ENCODE measurements around the gene RAPGEF4. TPM values are rescaled to one million over a fixed set of nuclear protein-coding genes. Genes with fewer than 3 reads are reported as not detected.
A peak's percentile ranks its signal among the peaks of the same experiment; 100 is the strongest.

Gene RAPGEF4
- total RNA-seq, 1 experiment from 2014 or later, result 2.2 TPM

DNA sequence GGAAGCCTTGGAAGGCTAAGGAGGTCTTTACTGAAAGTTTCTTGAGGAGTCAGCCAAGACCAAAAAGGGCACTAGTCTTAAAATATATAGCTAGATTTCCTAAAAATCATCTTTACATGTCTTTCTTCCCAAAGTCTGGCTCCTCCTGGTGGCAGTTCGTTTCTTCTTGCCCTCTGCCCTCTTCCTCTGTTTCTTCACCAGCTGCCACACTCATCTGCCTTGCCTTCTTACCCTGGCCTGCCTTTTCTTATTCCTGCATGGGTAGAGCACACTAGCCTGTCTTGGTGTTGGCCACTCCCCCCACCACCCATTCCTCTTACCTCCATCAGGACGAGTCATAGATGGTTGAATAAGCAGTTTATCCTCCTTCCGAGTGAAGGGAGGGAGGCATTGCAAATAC is 129.8 kb downstream of the RAPGEF4 start:
- no peak for TF ChIP-seq GTF2I (CRISPR knock-in tag; conservative IDR thresholded peaks at IDR 0.05)
- no peak for TF ChIP-seq FOXJ3 (CRISPR knock-in tag; IDR thresholded peaks at IDR 0.05; ENCODE audit: borderline replicate concordance)
- TF ChIP-seq ZNF232 (CRISPR knock-in tag; IDR thresholded peaks at IDR 0.05), result no peak
- no peak for TF ChIP-seq TEAD4 (CRISPR knock-in tag; IDR thresholded peaks at IDR 0.05)
- TF ChIP-seq, protein P1, sequence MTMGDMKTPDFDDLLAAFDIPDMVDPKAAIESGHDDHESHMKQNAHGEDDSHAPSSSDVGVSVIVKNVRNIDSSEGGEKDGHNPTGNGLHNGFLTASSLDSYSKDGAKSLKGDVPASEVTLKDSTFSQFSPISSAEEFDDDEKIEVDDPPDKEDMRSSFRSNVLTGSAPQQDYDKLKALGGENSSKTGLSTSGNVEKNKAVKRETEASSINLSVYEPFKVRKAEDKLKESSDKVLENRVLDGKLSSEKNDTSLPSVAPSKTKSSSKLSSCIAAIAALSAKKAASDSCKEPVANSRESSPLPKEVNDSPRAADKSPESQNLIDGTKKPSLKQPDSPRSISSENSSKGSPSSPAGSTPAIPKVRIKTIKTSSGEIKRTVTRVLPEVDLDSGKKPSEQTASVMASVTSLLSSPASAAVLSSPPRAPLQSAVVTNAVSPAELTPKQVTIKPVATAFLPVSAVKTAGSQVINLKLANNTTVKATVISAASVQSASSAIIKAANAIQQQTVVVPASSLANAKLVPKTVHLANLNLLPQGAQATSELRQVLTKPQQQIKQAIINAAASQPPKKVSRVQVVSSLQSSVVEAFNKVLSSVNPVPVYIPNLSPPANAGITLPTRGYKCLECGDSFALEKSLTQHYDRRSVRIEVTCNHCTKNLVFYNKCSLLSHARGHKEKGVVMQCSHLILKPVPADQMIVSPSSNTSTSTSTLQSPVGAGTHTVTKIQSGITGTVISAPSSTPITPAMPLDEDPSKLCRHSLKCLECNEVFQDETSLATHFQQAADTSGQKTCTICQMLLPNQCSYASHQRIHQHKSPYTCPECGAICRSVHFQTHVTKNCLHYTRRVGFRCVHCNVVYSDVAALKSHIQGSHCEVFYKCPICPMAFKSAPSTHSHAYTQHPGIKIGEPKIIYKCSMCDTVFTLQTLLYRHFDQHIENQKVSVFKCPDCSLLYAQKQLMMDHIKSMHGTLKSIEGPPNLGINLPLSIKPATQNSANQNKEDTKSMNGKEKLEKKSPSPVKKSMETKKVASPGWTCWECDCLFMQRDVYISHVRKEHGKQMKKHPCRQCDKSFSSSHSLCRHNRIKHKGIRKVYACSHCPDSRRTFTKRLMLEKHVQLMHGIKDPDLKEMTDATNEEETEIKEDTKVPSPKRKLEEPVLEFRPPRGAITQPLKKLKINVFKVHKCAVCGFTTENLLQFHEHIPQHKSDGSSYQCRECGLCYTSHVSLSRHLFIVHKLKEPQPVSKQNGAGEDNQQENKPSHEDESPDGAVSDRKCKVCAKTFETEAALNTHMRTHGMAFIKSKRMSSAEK (CRISPR knock-in tag; IDR thresholded peaks at IDR 0.05; ENCODE audit: borderline replicate concordance), result no peak
- TF ChIP-seq, protein P2, sequence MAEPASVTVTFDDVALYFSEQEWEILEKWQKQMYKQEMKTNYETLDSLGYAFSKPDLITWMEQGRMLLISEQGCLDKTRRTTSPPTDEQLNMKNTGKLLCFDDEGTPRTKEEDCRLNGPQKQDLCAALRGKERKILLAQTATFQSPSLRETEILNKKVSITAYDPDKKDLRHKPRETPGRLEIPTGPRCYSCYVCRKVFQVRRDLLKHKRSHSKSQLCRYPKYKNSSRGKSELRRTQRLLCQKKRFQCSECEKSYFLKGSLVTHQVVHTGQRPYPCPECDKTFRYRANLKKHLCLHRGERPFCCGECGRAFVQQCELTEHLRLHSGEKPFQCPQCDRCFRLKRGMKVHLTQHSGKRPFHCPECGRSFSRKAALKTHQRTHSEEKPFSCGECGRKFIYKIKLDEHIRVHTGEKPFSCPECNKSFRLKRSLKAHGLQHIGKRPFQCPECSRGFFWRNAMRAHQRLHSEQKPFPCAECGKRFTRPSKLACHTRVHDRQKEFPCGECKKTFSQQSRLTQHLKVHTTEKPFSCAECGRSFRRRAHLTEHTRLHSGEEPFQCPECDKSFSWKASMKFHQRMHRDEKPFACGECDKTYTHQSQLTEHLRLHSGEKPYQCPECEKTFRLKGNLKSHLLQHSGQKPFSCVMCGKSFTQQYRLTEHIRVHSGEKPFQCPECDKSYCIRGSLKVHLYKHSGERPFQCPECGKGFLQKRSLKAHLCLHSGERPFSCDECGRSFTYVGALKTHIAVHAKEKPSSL (CRISPR knock-in tag; conservative IDR thresholded peaks at IDR 0.05), result no peak
- TF ChIP-seq, protein P3, sequence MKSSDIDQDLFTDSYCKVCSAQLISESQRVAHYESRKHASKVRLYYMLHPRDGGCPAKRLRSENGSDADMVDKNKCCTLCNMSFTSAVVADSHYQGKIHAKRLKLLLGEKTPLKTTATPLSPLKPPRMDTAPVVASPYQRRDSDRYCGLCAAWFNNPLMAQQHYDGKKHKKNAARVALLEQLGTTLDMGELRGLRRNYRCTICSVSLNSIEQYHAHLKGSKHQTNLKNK (CRISPR knock-in tag; IDR thresholded peaks at IDR 0.05), result no peak
- no peak for TF ChIP-seq SP1 (CRISPR knock-in tag; conservative IDR thresholded peaks at IDR 0.05)
- TF ChIP-seq ZNF423 (CRISPR knock-in tag; IDR thresholded peaks at IDR 0.05), result no peak
- TF ChIP-seq, protein P4, sequence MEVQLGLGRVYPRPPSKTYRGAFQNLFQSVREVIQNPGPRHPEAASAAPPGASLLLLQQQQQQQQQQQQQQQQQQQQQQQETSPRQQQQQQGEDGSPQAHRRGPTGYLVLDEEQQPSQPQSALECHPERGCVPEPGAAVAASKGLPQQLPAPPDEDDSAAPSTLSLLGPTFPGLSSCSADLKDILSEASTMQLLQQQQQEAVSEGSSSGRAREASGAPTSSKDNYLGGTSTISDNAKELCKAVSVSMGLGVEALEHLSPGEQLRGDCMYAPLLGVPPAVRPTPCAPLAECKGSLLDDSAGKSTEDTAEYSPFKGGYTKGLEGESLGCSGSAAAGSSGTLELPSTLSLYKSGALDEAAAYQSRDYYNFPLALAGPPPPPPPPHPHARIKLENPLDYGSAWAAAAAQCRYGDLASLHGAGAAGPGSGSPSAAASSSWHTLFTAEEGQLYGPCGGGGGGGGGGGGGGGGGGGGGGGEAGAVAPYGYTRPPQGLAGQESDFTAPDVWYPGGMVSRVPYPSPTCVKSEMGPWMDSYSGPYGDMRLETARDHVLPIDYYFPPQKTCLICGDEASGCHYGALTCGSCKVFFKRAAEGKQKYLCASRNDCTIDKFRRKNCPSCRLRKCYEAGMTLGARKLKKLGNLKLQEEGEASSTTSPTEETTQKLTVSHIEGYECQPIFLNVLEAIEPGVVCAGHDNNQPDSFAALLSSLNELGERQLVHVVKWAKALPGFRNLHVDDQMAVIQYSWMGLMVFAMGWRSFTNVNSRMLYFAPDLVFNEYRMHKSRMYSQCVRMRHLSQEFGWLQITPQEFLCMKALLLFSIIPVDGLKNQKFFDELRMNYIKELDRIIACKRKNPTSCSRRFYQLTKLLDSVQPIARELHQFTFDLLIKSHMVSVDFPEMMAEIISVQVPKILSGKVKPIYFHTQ (CRISPR knock-in tag; IDR thresholded peaks at IDR 0.05), result no peak
- TF ChIP-seq, protein P5, sequence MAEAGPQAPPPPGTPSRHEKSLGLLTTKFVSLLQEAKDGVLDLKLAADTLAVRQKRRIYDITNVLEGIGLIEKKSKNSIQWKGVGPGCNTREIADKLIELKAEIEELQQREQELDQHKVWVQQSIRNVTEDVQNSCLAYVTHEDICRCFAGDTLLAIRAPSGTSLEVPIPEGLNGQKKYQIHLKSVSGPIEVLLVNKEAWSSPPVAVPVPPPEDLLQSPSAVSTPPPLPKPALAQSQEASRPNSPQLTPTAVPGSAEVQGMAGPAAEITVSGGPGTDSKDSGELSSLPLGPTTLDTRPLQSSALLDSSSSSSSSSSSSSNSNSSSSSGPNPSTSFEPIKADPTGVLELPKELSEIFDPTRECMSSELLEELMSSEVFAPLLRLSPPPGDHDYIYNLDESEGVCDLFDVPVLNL (CRISPR knock-in tag; IDR thresholded peaks at IDR 0.05; ENCODE audit: borderline replicate concordance, low read depth), result no peak
- no peak for TF ChIP-seq ZNF121 (CRISPR knock-in tag; IDR thresholded peaks at IDR 0.05)
- TF ChIP-seq ELF4 (CRISPR knock-in tag; IDR thresholded peaks at IDR 0.05; ENCODE audit: low read depth), result no peak
- no peak for TF ChIP-seq ETV6 (CRISPR knock-in tag; IDR thresholded peaks at IDR 0.05)
- no peak for TF ChIP-seq PRRX2 (CRISPR knock-in tag; IDR thresholded peaks at IDR 0.05)
- TF ChIP-seq, protein P6, sequence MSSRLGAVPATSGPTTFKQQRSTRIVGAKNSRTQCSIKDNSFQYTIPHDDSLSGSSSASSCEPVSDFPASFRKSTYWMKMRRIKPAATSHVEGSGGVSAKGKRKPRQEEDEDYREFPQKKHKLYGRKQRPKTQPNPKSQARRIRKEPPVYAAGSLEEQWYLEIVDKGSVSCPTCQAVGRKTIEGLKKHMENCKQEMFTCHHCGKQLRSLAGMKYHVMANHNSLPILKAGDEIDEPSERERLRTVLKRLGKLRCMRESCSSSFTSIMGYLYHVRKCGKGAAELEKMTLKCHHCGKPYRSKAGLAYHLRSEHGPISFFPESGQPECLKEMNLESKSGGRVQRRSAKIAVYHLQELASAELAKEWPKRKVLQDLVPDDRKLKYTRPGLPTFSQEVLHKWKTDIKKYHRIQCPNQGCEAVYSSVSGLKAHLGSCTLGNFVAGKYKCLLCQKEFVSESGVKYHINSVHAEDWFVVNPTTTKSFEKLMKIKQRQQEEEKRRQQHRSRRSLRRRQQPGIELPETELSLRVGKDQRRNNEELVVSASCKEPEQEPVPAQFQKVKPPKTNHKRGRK (CRISPR knock-in tag; IDR thresholded peaks at IDR 0.05; ENCODE audit: borderline replicate concordance), result no peak
- no peak for TF ChIP-seq TEAD1 (CRISPR knock-in tag; IDR thresholded peaks at IDR 0.05)
- no peak for TF ChIP-seq SMAD3 (CRISPR knock-in tag; IDR thresholded peaks at IDR 0.05; ENCODE audit: borderline replicate concordance)
- no peak for TF ChIP-seq IRF2 (CRISPR knock-in tag; IDR thresholded peaks at IDR 0.05; ENCODE audit: borderline replicate concordance, low read depth)
- TF ChIP-seq ZNF219 (CRISPR knock-in tag; IDR thresholded peaks at IDR 0.05; ENCODE audit: borderline replicate concordance), result no peak
- POLR2A ChIA-PET, result no interaction called here
- Mint-ChIP-seq H3K4me1 (peaks cover 5% of the 10 kb centered on the region), H3K36me3 (no peaks in the 10 kb centered on the region), H3K27me3 (ENCODE audit: low read depth) (no peaks in the 10 kb centered on the region), H3K4me3 (no peak overlapping the region), H3K27ac (no peak overlapping the region), H3K9me3 (no peaks in the 10 kb centered on the region)
- ATAC-seq (peak; percentile 81), DNase-seq (ENCODE audit: low spot score) (no peak)
- CTCF ChIA-PET, result interaction anchor here (0.7 to 1.8 kb wide), 16 partner anchors 13 to 537 kb away, joined by 3 to 60 read pairs (median 4); no protein-coding TSS in a partner anchor
